ENCODE measurements around the gene RPL39. TPM values are rescaled to one million over a fixed set of nuclear protein-coding genes. Genes with fewer than 3 reads are reported as not detected.

The RPL39 gene
- total RNA-seq, 4 donors from 2014 or later: 2,139 to 3,555 (median 3,085) TPM

- 77 to 89% methylated on average over 2 of the region's 2 CpGs for WGBS, 2 donors
- no peaks in the 10 kb centered on the region for H3K27me3 ChIP-seq
- no peak overlapping the region for H3K4me3 ChIP-seq
- H3K27ac ChIP-seq: no peak overlapping the region
- H3K4me1 ChIP-seq: no peaks in the 10 kb centered on the region
- no peak for TF ChIP-seq EP300 (IDR thresholded peaks at IDR 0.05)
- no peak for TF ChIP-seq POLR2A (IDR thresholded peaks at IDR 0.05)
- no peak for TF ChIP-seq CTCF (IDR thresholded peaks at IDR 0.05)
- no peak for DNase-seq (ENCODE audit: low spot score in 2 of 2)
- H3K36me3 ChIP-seq: no peaks in the 10 kb centered on the region
- no peaks in the 10 kb centered on the region for H3K9me3 ChIP-seq
These were observed 10.1 kb upstream of the RPL39 start for GRCh38 chrX:119801253-119802221.

GRCh38 chrX:119790977-119791436, 423 bp downstream of the RPL39 start:
- H3K36me3 ChIP-seq: peaks cover 0 to 10% (median 0%) of the 10 kb centered on the region in 3 donors
- peak overlapping the region; percentile 92 to 95 (median 92) for H3K27ac ChIP-seq
- TF ChIP-seq POLR2A (IDR thresholded peaks at IDR 0.05) (no peak), CTCF (IDR thresholded peaks at IDR 0.05) (peak in 1 of 5 experiments; percentile 12), EP300 (IDR thresholded peaks at IDR 0.05) (no peak)
- peaks cover 0 to 28% (median 3%) of the 10 kb centered on the region in 4 donors for H3K4me1 ChIP-seq
- no peaks in the 10 kb centered on the region for H3K27me3 ChIP-seq
- no peaks in the 10 kb centered on the region for H3K9me3 ChIP-seq
- peak overlapping the region; percentile 62 to 80 (median 72) for H3K4me3 ChIP-seq
- WGBS, 2 donors: 0 to 37% methylated on average over 9 to 25 of the region's 31 CpGs
- peak in 1 of 2 donors; percentile 13 for DNase-seq (ENCODE audit: low spot score in 2 of 2)

DNA sequence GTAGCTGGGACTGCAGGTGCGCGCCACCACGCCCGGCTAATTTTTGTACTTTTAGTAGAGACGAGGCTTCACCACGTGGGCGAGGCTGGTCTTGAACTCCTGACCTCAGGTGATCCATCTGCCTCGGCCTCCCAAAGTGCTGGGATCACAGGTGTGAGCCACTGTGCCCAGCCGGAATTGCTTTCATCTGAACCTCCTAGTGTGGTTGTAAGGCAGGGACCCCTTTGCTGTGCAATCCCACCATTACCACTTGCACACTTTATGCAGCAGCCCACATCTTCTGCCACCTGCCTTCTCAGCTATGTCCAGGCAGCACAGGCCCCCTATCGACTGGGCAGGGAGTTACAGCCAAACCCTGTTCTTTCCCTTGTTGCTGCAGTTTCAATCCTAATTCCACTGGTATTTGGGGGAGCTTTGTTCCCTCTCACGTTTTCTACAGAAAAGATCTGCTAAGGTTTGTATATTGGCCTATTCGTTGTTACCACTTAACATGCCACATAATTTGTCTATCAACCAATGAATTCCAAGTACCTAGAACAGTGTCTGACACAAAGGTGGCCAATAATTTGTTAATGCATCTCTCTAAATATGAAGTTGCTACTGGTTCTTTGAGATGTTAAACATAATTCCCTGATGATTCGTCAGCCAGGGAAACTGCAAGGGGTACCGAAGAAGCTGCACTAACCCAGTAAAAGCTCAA, 6.5 kb downstream of the RPL39 start:
- 66 to 80% methylated on average over 6 to 14 of the region's 14 CpGs for WGBS, 2 donors
- H3K36me3 ChIP-seq: peaks cover 0 to 58% (median 0%) of the 10 kb centered on the region in 3 donors
- H3K27ac ChIP-seq: no peak overlapping the region
- TF ChIP-seq POLR2A (IDR thresholded peaks at IDR 0.05): no peak
- peak in 4 of 5 experiments; percentile 10 to 21 (median 12) for TF ChIP-seq CTCF (IDR thresholded peaks at IDR 0.05)
- TF ChIP-seq EP300 (IDR thresholded peaks at IDR 0.05): no peak
- H3K27me3 ChIP-seq: no peaks in the 10 kb centered on the region
- H3K4me1 ChIP-seq: peaks cover 0 to 17% (median 3%) of the 10 kb centered on the region in 4 donors
- no peaks in the 10 kb centered on the region for H3K9me3 ChIP-seq
- no peak for DNase-seq (ENCODE audit: low spot score in 2 of 2)
- no peak overlapping the region for H3K4me3 ChIP-seq

DNA sequence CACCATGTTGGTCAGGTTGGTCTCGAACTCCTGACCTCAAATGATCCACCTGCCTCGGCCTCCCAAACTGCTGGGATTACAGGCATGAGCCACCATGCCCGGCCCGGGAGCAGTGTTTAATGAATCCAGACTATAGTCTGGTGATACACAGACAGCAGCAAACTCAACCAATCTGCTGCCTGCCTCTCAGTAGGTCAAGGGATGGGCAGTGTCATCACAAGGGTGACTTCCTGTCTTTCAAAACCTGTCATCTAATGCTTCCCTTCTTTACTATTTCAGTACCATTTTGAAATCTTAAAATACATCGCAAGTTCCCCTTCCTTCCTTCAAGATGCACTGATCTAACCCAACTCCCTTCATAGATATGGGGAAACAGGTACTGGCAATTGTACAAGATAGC, 8.4 kb downstream of the RPL39 start:
- Histone ChIP-seq H3K9me3 (no peaks in the 10 kb centered on the region), H3K36me3 (peaks cover 0 to 54% (median 0%) of the 10 kb centered on the region in 3 donors), H3K27me3 (no peaks in the 10 kb centered on the region), H3K4me3 (no peak overlapping the region), H3K27ac (no peak overlapping the region), H3K4me1 (peaks cover 0 to 3% (median 0%) of the 10 kb centered on the region in 4 donors)
- no peak for DNase-seq (ENCODE audit: low spot score in 2 of 2)
- no peak for TF ChIP-seq POLR2A (IDR thresholded peaks at IDR 0.05)
- TF ChIP-seq CTCF (IDR thresholded peaks at IDR 0.05): no peak
- no peak for TF ChIP-seq EP300 (IDR thresholded peaks at IDR 0.05)
- 73 to 92% methylated on average over 1 to 5 of the region's 5 CpGs for WGBS, 2 donors
